ENCODE results near the gene GSTM5.
A peak's percentile ranks its signal among the peaks of the same experiment; 100 is the strongest.

The GSTM5 gene

GRCh38 chr1:109726728-109727373 is 14.8 kb downstream of the GSTM5 start:
- no peak overlapping the region for H3K27ac ChIP-seq
- POLR2A ChIA-PET (ENCODE audit: low non-redundant PET): no interaction called here
- no peak for TF ChIP-seq CTCF (conservative IDR thresholded peaks at IDR 0.05; ENCODE audit: low read depth)
- CTCF ChIA-PET: no interaction called here
- DNase-seq (ENCODE audit: low spot score): no peak

DNA sequence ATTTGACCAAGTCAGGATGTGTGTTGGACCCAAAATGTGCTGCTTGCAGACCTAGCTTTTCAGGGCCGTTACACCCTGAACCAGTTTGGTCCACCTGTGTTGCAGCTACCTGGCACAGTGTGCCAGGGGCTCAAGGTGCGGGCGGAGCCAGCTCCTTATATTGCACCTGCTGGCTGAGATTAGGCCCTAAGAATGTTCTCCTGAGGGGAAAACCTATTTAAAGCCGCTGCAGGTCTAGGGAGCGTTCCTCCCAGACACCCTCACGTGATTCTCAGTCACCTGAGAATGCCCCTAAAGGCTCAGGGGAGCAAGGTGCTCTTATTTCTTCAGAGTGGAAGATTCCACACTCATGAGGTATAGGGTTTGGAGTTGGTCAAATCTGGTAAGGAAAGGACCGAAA is 16.8 kb downstream of the GSTM5 start:
- no peak for DNase-seq (ENCODE audit: low spot score)
- TF ChIP-seq CTCF (conservative IDR thresholded peaks at IDR 0.05; ENCODE audit: low read depth): no peak
- POLR2A ChIA-PET (ENCODE audit: low non-redundant PET): no interaction called here
- CTCF ChIA-PET: interaction anchor here (0.6 kb wide), 1 partner anchor 89 kb away, joined by 3 read pairs; no protein-coding TSS in a partner anchor
- no peak overlapping the region for H3K27ac ChIP-seq

GRCh38 chr1:109730666-109731065 is 18.6 kb downstream of the GSTM5 start:
- CTCF ChIA-PET: no interaction called here
- DNase-seq (ENCODE audit: low spot score): no peak
- POLR2A ChIA-PET (ENCODE audit: low non-redundant PET): no interaction called here
- no peak overlapping the region for H3K27ac ChIP-seq
- TF ChIP-seq CTCF (conservative IDR thresholded peaks at IDR 0.05; ENCODE audit: low read depth): no peak

DNA sequence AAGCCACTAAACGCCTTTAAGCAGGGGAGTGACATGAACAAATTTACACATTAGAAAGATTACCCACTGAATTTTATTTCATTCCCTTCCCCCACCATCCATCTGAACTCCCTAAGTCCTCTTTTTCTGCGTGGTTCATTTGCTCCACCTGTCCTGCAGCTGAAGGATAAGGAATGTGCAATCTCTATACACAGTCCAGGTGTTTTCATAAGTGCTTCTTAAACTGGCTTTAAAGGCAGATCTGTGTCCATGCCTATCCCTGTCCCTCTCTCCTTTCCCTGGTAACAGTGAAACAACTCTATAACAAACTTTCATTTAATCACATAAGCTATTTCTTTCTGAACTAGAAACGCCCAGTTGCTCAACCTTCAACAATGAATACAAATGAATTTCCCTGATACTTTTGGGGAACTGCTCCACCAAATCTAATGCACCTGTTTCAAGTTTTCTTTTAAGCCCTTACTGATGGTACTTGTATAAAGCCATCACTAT is 20.4 kb downstream of the GSTM5 start:
- no peak overlapping the region for H3K27ac ChIP-seq
- CTCF ChIA-PET: no interaction called here
- no peak for DNase-seq (ENCODE audit: low spot score)
- POLR2A ChIA-PET (ENCODE audit: low non-redundant PET): no interaction called here
- no peak for TF ChIP-seq CTCF (conservative IDR thresholded peaks at IDR 0.05; ENCODE audit: low read depth)

GRCh38 chr1:109733236-109733870 is 21.3 kb downstream of the GSTM5 start:
- DNase-seq (ENCODE audit: low spot score): no peak
- ChIA-PET CTCF (interaction anchor here (1.0 kb wide), 1 partner anchor 252 kb away, joined by 3 read pairs; the partner anchor contains the start of gene AHCYL1), POLR2A (ENCODE audit: low non-redundant PET) (no interaction called here)
- no peak for TF ChIP-seq CTCF (conservative IDR thresholded peaks at IDR 0.05; ENCODE audit: low read depth)
- no peak overlapping the region for H3K27ac ChIP-seq

DNA sequence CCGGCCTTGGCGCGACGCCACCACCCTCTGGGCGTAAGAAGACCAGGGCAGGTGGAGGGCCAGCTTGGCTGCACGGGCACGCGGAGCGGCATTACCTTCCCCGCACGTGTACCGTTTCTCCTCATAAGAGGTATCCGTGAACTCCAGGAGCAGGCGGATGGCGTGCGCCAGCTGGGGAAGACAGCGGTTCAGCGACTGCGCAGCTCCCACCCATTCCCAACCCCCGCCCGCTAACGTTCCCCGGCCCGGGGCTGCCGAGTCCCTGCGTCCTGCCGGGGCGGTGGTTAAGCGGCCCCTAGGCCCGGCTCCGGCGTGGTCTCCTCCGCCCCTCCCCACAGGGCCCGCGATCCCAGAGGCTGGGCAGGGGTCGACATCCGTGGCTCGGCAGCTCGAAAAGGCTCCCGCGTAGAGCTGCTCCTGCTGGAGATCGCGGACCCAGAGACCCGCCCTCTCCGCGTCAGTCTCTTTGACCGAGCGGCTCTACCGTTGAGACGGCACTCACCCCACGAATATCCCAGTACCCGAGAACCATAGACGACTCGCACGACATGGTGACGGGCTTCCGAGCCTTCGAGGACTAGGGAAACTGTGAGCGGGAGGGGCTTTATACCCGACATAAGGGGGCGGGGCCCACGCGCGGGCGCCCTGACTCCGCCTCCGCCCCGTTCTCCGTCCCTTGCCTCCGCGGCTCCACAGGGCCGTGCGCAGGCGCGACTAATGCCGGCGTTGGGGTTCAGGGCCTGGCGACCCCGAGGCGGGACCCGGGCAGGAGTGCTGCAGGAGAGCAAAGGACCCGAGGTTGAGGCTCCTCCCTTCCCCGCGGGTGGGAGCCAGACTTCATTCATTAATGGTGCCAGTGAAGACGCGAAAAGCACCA is 27.9 kb downstream of the GSTM5 start:
- ChIA-PET CTCF (interaction anchor here (0.5 to 0.9 kb wide), 2 partner anchors 69 to 381 kb away, joined by 3 read pairs; no protein-coding TSS in a partner anchor), POLR2A (ENCODE audit: low non-redundant PET) (no interaction called here)
- peak; percentile 66 for DNase-seq (ENCODE audit: low spot score)
- no peak for TF ChIP-seq CTCF (conservative IDR thresholded peaks at IDR 0.05; ENCODE audit: low read depth)
- H3K27ac ChIP-seq: peak overlapping the region; percentile 38; the same call in 1 of the 2 replicates
